ENCODE results near the gene STAG1.
"Not testable (repeated sequence)": the region's sequence is repeated elsewhere in the genome, so short reads cannot be mapped to it uniquely, and the experiment has no call there.

Gene STAG1

DNA sequence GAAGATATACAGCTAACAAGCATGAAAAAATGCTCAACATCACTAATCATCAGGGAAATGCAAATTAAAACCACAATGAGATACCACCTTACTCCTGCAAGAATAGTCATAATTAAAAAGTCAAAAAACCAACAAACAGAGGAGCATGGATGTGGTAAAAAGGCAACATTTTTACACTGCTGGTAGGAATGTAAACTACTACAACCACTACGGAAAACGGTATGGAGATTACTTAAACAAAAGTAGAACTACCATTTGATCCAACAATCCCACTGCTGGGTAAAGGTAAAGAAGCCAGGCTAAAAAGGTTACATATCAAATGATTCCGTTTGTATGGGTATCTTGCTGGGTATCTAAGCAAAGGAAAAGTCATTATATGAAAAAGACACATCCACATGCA, 53.8 kb downstream of the STAG1 start:
- no peak for DNase-seq

DNA sequence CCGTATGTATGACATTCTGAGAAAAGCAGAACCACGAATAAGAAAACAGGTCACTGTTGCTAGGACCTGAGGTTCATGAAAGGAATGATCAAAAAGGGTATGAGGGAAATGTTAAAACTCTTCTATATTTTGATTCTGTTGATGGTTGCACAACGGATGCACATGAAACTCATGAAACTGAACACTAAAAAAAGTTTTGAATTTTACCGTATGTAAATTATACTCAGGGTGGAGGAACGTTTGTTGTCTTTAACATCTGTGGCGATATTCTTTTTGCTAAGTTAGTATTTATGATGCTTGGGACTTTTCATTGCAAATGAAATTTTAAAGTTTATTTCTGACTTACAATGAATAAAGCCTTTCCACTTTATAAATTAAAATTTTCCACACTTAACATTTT, 55.4 kb downstream of the STAG1 start:
- DNase-seq = no peak

DNA sequence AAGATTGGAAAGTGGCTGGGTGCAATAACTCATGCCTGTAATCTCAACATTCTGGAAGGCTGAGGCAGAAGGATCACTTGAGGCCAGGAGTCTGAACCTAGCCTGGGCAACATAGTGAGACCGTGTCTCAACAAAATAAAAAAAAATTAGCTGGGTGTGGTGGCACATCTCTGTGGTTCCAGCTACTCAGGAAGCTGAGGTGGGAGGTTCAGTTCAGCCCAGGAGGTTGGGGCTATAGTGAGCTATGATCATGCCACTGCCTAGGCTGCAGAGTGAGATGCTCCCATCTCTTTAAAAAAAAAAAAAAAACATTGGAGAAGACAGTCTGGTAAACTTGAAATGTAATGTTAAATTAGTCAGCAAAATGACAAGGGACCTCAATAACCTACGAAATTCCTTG, 57.9 kb downstream of the STAG1 start:
- no peak for DNase-seq

GRCh38 chr3:136690599-136690998, 61.6 kb downstream of the STAG1 start:
- DNase-seq = no peak

GRCh38 chr3:136685882-136686281, 66.3 kb downstream of the STAG1 start:
- no peak for DNase-seq

GRCh38 chr3:136682740-136683312, 69.4 kb downstream of the STAG1 start:
- no peak for DNase-seq

- DNase-seq = no peak
Observed at GRCh38 chr3:136678981-136679380, 73.2 kb downstream of the STAG1 start.

DNA sequence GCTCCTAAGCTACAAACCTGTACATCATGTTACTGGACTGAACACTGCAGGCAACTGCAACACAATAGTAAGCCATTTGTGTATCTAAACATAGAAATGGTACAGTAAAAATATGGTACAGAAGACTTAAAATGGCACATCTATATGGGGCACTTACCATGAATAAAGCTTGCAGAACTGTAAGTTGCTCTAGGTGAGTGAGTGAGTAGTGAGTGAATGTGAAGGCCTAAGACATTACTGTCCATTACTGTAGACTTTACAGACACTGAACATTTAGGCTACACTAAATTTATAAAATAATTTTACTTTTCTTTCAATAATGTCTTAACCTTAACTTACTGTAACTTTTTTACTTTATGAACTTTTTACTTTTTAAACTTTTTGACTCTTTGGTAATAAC, 76.2 kb downstream of the STAG1 start:
- no peak for DNase-seq

GRCh38 chr3:136675150-136675858, 76.9 kb downstream of the STAG1 start:
- no peak for DNase-seq

DNA sequence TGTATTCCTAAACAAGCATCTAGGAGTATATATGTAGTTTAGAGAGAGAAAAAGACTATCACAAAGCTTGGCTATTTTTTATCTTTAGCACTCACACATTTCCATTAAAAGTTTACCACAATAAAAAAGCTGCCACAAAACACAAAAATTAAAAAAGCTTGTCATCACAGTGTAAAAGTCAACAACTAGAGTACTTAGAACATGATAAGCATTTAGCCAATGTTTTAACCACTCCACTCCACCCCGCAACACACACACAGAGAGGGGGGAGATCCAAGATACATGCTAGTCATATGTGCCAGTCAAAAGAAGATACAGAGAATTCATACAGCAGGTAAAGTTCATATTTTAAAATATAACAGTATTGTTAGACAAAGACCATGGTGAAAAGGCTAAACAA, 79.7 kb downstream of the STAG1 start:
- DNase-seq = no peak

DNA sequence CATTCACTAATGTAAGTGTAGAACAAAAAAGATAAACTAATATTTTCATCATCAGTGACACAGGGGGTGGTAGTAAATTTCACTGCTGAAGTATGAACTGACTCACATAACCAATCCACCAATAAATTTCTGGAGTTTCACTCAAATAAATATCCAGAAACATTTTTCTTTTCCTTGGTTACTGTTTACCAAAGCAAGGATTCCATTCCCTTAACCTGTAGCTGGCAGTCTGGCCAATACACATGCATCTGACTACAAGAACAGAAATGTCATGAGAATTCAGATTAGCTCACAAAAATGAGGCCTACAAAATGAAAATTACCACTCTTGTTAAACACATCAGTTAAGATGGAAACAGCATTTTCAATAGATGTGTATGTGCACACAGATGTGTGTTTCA, 80.3 kb downstream of the STAG1 start:
- DNase-seq = no peak

DNA sequence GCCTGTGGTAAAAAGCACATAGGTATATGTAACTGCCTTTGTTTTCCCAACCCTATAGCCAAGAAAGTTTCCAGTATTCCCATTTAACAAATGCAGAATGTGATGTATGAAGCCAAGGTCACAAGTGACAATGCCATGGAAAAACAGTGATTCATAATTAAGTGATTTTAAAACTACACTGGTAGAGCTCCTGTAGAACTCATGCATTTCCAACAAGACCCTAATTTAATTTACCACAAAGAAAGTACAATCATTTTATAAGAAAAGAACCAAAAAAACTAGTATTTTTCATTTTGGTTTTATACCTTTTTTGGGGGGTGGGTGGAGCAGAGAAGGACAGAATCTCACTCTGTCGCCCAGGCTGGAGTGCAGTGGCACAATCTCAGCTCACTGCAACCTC, 82.0 kb downstream of the STAG1 start:
- DNase-seq = no peak

- no peak for DNase-seq
Observed at GRCh38 chr3:136667081-136667480, 85.1 kb downstream of the STAG1 start.

GRCh38 chr3:136666301-136666700, 85.9 kb downstream of the STAG1 start:
- not testable (repeated sequence) for DNase-seq

DNA sequence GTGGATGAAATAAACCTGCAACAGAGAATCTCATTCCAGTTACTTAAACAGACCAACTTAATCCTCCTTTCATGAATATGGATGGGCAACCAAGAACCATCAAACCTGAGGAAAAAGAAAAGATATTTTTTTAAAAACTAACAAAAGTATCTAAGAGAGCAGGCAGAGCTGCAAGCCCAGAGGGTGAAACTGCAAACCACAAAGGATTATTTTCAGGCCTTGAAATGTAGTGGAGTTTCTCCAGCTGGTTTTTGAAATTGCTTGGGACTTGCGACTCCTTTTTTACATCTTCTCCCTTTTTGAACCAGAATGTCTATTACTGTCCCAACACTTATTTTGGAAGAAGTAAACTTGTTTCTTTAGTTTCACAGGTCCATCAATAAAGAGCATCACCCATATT, 87.4 kb downstream of the STAG1 start:
- no peak for DNase-seq

- no peak for DNase-seq
Observed at GRCh38 chr3:136661282-136661681, 90.9 kb downstream of the STAG1 start.

DNA sequence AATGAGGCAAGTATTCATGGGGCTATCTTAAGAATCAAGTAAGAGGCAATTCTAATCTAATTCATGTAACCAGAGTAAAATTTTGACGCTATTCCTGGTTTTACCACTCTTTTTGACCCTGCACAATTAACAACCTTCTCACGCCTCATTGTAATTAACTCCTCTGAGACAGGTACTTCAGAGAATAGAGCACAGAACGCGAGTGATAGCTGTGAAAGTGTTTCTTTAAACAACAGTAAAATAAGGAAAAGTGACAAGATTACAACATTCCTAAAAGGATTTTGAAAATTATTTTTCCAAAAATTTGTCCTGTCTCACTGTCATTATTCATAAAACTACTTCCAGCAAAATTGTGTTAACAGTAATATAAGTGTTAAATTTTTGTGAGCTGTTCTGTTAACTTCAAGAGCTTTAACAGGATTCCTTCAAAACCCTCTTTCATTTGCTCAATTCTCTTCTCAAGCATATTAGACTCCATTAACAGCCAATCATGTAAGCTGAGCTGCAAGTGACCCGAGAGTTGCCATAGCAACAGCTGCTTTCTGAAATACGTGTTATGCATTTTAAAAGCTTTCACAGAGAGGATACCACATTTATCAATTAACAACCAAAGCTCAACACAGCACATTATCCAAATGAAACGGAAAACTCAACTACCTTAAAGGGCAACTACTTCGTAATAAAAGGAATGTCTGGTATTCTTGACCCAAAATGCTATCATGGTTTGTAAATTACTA, 93.1 kb downstream of the STAG1 start:
- DNase-seq = peak; percentile 82

- no peak for DNase-seq
Observed at GRCh38 chr3:136657526-136657925, 94.7 kb downstream of the STAG1 start.

DNA sequence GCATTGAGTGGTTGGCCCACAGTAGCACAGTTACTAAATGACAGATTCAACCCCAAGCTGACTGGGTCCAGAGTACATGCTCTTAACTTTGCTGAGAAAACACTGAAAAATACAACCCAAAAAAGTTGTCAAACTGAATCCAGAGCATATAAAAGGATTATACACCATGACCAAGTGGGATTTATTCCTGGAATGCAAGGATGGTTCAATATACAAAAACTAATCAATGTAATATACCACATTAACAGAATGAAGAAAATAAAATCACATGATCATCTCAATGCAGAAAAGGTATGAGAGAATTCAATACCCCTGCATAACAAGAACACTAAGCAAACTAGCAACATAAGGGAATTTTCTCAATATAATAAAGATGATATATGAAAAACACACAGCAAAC, 98.5 kb downstream of the STAG1 start:
- no peak for DNase-seq

GRCh38 chr3:136651581-136651980, 100.6 kb downstream of the STAG1 start:
- DNase-seq = no peak

DNA sequence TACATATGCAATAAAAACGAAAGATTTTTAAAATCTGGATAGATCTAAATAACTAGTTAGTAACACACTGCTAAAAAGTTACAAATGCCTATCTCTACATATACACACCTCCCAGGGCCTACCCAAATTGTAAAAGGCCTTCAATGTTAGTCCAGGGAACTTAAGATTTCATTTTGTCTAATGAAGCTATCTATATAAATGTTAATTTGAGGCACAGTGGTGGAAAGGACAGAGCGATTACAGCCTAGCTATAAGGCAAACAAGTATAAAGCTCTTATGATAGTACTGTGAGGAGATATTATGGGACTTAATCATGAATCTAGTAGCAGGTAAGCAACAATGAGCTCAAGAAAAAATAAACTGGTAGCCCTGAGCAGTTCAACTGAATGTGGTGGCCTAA, 101.7 kb downstream of the STAG1 start:
- DNase-seq = no peak

DNA sequence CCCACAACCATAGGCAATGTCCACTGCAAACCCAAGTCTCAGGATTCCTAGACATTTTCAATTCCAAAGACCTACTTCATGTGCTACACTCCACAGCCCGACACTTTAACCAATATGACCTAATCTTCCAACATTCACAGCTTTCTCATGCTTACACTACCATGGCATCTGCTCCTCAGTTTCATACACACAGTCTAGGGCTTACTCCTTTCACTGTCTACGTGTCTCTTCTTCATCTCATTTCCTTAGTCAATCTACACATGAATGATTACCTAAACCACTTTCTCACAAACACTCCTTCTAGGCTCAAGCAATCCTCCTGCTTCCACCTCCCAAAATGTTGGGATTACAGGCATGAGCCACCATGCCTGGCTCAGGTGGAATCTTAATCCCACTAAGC, 106.3 kb downstream of the STAG1 start:
- no peak for DNase-seq

DNA sequence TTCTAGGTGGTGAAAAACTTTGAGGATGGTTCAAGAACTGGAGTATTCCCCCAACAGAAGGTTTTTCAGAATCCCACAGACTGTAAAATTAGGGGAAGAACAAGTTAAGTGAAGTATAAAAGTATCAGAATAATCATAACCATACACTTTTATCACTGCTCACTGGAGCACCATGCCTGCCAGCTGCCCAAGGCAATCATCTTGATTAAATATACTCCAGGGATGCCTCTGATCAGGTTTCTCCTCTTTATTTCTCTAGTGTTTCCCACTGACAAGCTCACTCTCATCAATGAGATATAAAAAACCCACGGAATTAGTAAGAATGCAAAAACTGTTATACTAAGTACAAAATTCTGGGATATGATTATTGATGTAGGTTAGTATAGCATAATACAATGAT, 108.0 kb downstream of the STAG1 start:
- DNase-seq = peak; percentile 40

DNA sequence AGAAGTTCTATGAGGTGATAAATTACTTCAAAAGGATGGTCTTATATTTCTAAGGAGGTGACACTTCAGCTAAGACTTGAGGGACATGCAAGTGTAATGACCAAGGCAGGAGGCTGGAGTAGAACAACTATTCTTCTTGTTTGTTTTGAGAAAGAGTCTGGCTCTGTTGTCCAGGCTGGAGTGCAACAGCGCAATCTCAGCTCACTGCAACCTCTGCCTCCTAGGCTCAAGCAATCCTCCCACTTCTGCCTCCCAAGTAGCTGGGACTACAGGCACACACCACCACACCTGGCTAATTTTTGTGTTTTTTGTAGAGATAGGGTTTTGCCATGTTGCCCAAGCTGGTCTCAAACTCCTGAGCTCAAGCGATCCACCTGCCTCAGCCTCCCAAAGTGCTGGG, 108.8 kb downstream of the STAG1 start:
- not testable (repeated sequence) for DNase-seq
